ENCODE results near the gene STRA6.

Gene STRA6

GRCh38 chr15:74159773-74160172, 42.8 kb downstream of the STRA6 start:
- DNase-seq, result no peak

- no peak for DNase-seq
Measured at GRCh38 chr15:74158855-74159650, 43.5 kb downstream of the STRA6 start.

GRCh38 chr15:74157868-74158827, 44.4 kb downstream of the STRA6 start:
- no peak for DNase-seq

DNA sequence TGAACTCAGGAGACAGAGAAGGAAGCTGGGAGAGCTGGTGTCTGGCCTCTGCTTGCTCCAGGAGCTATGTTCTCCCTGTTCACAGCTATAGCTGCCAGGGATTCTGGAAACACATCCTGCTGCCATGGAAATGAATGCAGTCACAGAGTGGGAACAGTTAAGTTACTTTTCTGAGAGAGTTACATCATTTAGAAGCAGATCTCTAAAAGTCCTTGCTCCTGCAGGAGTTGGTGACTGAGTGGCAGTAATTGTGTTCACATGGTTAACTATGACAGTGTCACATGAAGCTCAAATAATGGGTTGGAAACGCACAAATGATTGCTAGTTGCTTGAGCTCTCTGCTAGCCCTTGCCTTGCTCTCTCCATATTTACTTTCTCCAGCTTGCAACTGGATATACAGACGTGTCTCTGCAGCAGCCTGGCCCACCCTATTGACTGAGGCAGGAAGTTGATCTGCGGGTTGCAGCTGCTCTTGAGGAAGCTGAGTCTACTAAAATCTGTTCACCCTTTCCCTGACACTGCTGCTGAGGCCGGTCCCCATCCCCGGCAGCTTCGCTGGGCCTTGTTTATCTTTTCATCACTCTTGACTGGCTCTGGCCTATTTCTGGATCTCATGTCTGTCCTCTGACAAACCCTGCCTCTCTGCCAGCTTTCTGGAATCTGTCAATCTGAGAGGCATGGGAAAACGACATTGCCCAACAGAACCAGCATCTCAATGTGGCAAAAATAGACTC, 45.7 kb downstream of the STRA6 start:
- DNase-seq, result no peak

DNA sequence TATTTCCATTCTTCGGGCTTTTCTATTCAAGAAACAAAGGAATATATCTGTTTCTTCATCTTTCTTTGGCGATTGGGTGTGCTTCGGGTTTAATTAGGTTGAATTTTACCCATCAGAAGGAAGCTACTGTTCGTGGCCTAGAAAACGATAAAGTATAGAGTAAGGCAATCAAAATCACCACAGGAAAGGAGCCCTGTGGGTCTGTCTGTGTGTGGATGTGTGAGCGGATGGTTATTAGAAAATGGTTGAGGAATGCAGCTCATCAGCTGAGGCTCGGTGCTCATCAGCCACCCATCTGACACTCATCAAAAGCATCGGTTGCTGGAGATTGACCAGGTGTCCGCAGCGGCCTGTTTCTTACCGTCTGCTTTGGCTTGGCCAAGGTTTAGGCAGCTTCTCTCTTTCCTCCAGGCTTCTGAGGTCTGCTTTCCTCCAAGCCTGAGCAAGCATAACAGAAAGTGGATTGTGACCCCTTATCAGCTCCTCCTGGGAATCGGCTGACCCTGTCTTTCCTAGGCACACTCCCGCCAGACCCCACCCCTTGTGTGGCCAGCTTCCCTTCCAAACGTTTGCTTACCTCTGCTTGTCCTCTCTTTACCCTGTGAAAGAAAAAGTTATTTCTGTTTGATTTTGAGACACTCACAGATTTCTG, 46.7 kb downstream of the STRA6 start:
- no peak for DNase-seq

- no peak for DNase-seq
Measured at GRCh38 chr15:74147051-74147450, 55.5 kb downstream of the STRA6 start.

GRCh38 chr15:74146277-74146800, 56.2 kb downstream of the STRA6 start:
- no peak for DNase-seq

DNA sequence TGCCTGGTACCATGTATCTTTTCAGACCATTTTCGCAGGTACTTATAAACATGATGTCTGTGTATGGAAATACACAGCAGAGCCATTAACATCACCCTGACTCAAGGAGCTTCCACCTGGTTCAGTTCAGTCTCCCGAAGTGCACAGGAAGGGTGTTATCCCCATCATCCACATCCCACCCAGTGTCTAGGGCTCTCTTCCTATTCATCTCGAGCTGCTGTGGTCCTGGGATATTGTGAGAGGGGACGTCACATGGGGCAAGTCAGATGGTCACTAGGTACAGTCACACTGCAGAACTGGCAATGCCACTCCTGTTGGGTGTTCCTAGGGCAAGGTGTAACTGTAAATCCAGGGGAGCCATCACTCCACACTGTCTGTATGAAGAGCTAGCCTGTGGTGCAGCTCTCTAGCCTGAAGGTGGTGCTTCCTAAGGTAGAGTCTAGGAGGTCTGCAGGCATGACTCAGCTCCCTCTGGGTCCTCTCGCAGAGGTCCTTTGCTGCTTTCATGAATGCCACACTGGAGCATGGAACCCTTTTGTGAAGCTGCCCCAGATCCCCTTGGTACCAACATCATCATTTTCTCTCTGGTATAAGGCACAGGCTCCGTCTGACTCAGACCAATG, 58.3 kb downstream of the STRA6 start:
- no peak for DNase-seq

DNA sequence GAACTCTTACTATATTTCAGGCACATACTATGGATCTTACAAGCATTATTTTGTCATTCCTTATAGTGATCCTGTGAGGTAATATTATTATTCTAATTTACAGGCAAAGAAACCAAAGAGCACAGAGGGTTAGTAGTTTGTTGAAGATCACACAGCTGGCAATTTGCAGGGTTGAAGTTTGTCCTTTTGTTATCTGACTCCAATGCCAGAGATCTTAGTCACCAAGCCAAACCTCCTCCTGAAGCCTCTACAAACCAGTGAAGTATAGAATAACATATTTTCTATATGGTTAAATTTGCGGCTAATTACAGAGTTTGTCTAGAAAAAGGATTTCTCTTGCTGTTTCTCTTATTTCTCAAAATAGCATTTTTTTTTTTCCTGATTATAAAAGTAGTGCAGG, 61.0 kb downstream of the STRA6 start:
- no peak for DNase-seq

- no peak for DNase-seq
Measured at GRCh38 chr15:74138642-74139041, 63.9 kb downstream of the STRA6 start.

DNA sequence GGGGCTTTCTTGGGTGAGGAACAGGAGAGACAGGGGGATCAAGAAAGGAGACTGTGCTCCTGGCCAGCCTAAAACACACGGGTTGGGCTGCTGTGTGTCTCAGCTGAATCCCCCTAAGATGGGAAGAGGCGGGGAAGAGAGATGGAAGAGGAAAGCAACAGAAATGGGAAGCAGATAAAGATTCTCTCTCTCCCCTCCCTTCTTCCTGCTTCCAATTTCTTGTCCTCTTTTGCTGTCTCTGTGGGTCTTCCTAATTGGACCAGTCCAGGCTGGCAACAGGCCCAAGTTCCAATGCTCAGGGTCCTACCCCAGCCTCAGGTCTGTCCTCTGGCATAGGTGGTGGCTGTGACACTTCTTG, 65.1 kb downstream of the STRA6 start:
- DNase-seq, result no peak

GRCh38 chr15:74136814-74137536, 65.6 kb downstream of the STRA6 start:
- no peak for DNase-seq

DNA sequence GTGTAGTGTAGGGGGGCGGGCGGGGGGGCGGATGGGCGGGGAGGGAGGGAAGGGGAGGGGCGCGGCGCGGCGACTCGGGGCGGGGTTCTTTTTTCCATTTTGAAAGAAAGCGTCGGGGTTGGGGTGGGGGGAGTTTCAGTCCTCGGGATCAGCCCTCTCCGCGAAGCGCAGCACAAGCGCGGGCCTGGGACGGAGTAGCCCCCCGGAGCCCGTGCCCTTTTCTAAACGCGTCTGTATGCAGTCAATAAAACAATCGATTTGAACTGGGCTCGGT, 66.1 kb downstream of the STRA6 start:
- DNase-seq, result no peak

DNA sequence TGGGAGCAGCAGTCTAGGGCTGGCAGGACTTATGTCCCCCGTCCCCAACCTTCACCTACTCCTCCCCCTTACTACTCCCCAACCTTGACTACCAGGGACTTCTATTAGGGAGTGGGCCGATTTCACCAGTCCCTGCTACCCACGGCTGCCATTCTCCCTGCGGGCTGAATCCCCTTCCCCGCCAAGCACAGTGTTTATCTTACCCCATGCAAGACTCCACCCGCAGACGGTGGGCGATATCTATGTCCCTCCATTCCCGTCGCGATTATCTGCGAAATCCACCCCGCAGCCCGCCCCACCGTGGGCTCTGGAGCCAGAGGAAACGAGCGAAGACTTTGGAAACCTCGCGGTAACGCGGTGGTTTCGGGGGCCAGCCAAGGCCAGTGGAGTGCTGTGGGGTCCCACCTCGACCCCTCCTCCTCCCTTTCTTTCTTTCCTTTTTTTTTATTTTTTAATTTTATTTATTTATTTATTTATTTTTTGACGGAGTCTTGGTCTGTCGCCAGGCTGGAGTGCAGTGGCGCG, 67.5 kb downstream of the STRA6 start:
- no peak for DNase-seq

GRCh38 chr15:74134387-74135027, 68.1 kb downstream of the STRA6 start:
- no peak for DNase-seq

DNA sequence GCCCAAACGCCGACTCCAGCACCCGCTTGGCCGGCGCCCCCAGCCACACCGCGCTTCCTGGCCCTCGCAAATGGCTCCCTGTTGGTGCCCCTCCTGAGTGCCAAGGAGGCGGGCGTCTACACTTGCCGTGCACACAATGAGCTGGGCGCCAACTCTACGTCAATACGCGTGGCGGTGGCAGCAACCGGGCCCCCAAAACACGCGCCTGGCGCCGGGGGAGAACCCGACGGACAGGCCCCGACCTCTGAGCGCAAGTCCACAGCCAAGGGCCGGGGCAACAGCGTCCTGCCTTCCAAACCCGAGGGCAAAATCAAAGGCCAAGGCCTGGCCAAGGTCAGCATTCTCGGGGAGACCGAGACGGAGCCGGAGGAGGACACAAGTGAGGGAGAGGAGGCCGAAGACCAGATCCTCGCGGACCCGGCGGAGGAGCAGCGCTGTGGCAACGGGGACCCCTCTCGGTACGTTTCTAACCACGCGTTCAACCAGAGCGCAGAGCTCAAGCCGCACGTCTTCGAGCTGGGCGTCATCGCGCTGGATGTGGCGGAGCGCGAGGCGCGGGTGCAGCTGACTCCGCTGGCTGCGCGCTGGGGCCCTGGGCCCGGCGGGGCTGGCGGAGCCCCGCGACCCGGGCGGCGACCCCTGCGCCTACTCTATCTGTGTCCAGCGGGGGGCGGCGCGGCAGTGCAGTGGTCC, 68.7 kb downstream of the STRA6 start:
- DNase-seq, result no peak

GRCh38 chr15:74132681-74133651, 69.6 kb downstream of the STRA6 start:
- no peak for DNase-seq

DNA sequence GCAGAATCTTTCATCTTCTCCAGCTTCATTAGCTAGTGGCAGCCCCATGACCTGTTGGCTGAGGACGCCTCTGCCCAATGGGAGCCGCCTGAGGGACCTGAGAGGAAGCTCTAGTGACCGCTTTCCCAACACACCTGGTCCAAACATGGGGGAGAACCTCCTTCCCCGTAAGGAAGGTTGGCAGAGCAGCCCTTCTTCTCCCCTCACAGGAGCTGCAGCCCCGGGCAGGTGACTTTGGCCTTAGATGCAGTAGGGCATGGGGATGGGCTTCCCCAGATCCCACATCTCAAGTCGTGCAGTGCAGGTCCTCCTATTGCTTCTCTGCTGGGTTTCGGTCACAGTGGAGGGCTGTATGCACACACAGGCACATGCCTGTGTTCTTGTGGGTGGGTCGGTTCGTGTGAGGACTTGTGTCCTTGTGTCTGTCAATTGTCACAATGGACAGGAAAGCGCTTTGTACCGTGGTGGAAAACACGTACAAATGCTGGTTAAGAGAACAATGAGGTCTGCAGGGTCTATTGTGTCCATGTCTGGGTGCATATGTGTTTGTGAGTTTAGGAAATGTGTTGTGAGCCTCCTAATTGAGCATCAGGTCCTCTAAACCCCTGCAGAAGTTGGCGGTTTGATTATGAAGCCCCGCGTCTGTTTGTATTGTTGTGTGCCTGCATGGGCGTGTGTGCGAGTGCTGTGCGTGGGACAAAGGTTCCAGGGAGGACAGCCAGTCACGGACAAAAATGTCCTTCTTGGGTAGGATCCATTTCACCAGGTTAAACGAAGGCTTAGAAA, 70.8 kb downstream of the STRA6 start:
- no peak for DNase-seq
